ENCODE data around the gene SIGLEC11.

Gene SIGLEC11

GRCh38 chr19:49952479-49952836, 8.5 kb downstream of the SIGLEC11 start:
- Histone ChIP-seq H4K20me1 (ENCODE audit: insufficient read depth, low read length) (no peaks in the 10 kb centered on the region), H3K9ac (ENCODE audit: low read length) (no peak overlapping the region), H2AFZ (ENCODE audit: low read length) (no peak overlapping the region), H3K9me2 (ENCODE audit: low read depth, low read length) (no peaks in the 10 kb centered on the region), H3K36me3 (ENCODE audit: insufficient read depth, low read length) (no peaks in the 10 kb centered on the region; the same call in 1 of the 2 replicates), H3K79me2 (ENCODE audit: insufficient read depth, low read length) (no peaks in the 10 kb centered on the region), H3K4me2 (ENCODE audit: low read length) (no peak overlapping the region), H3K27ac (ENCODE audit: low read depth, low read length, poor library complexity, severe bottlenecking) (no peak overlapping the region), H3F3A (ENCODE audit: insufficient read depth, low read length) (no peaks in the 10 kb centered on the region), H3K9me3 (ENCODE audit: low read length) (no peaks in the 10 kb centered on the region), H3K27me3 (ENCODE audit: insufficient read depth, low read length) (peaks cover 8% of the 10 kb centered on the region), H3K4me3 (ENCODE audit: low read depth, low read length, poor library complexity, severe bottlenecking) (no peak overlapping the region), H3K4me1 (ENCODE audit: insufficient read depth, low read length, severe bottlenecking) (peaks cover 7% of the 10 kb centered on the region)
- no peak for TF ChIP-seq EZH2 (IDR thresholded peaks at IDR 0.05; ENCODE audit: borderline replicate concordance, low read length)
- TF ChIP-seq, protein P1, sequence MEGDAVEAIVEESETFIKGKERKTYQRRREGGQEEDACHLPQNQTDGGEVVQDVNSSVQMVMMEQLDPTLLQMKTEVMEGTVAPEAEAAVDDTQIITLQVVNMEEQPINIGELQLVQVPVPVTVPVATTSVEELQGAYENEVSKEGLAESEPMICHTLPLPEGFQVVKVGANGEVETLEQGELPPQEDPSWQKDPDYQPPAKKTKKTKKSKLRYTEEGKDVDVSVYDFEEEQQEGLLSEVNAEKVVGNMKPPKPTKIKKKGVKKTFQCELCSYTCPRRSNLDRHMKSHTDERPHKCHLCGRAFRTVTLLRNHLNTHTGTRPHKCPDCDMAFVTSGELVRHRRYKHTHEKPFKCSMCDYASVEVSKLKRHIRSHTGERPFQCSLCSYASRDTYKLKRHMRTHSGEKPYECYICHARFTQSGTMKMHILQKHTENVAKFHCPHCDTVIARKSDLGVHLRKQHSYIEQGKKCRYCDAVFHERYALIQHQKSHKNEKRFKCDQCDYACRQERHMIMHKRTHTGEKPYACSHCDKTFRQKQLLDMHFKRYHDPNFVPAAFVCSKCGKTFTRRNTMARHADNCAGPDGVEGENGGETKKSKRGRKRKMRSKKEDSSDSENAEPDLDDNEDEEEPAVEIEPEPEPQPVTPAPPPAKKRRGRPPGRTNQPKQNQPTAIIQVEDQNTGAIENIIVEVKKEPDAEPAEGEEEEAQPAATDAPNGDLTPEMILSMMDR (IDR thresholded peaks at IDR 0.05; ENCODE audit: low read length): no peak

DNA sequence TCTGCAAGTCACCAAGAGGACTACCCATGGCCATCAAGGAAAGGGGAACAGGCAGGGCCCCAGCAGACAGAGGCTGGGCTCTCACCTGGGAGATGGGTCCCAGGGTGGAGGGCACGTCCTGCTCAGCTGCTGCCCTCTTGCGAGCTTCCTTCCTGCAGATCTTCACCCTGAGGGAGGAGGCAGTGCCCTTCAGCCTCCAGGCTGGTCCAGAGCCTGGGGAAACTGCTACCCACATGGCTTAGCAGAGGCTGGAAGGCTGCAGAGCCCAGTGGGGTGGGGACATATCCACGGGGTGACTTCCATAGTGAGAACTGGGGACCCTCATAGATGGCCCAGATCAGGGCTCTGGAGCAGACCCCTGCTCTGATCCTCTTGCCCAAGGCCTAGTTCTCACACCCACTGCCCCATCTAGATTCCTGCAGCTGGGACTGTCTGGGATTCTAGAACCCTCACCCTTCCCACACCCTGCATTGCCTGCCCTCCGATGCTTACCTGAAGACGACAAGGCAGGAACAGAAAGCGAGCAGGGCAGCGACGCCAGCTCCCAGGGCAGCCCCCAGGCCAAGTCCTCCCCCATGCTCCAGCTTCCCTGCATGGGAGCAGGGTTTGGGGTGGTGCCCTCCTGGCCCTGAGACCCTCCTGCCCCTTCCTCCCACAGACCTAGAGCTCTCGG, 9.0 kb downstream of the SIGLEC11 start:
- TF ChIP-seq EZH2 (IDR thresholded peaks at IDR 0.05; ENCODE audit: borderline replicate concordance, low read length): no peak
- TF ChIP-seq, protein P1 (IDR thresholded peaks at IDR 0.05; ENCODE audit: low read length): no peak

GRCh38 chr19:49950956-49951526, 9.9 kb downstream of the SIGLEC11 start:
- TF ChIP-seq EZH2 (IDR thresholded peaks at IDR 0.05; ENCODE audit: borderline replicate concordance, low read length): no peak
- TF ChIP-seq, protein P1 (IDR thresholded peaks at IDR 0.05; ENCODE audit: low read length): no peak
- H3K9me2 ChIP-seq (ENCODE audit: low read depth, low read length): no peaks in the 10 kb centered on the region
- no peak overlapping the region for H3K27ac ChIP-seq (ENCODE audit: low read depth, low read length, poor library complexity, severe bottlenecking)
- H3K4me3 ChIP-seq (ENCODE audit: low read depth, low read length, poor library complexity, severe bottlenecking): no peak overlapping the region
- H2AFZ ChIP-seq (ENCODE audit: low read length): no peak overlapping the region
- no peak overlapping the region for H3K4me2 ChIP-seq (ENCODE audit: low read length)
- no peaks in the 10 kb centered on the region; the same call in 1 of the 2 replicates for H3K36me3 ChIP-seq (ENCODE audit: insufficient read depth, low read length)
- H3K9me3 ChIP-seq (ENCODE audit: low read length): no peaks in the 10 kb centered on the region
- H3F3A ChIP-seq (ENCODE audit: insufficient read depth, low read length): no peaks in the 10 kb centered on the region
- no peaks in the 10 kb centered on the region for H3K79me2 ChIP-seq (ENCODE audit: insufficient read depth, low read length)
- H3K9ac ChIP-seq (ENCODE audit: low read length): no peak overlapping the region
- peaks cover 8% of the 10 kb centered on the region for H3K27me3 ChIP-seq (ENCODE audit: insufficient read depth, low read length)
- H3K4me1 ChIP-seq (ENCODE audit: insufficient read depth, low read length, severe bottlenecking): peaks cover 7% of the 10 kb centered on the region
- H4K20me1 ChIP-seq (ENCODE audit: insufficient read depth, low read length): no peaks in the 10 kb centered on the region

More for the DNA sequence above, 9.0 kb downstream of the SIGLEC11 start:
- no peak overlapping the region for H3K4me2 ChIP-seq (ENCODE audit: low read length)
- no peaks in the 10 kb centered on the region for H3F3A ChIP-seq (ENCODE audit: insufficient read depth, low read length)
- peaks cover 7% of the 10 kb centered on the region for H3K4me1 ChIP-seq (ENCODE audit: insufficient read depth, low read length, severe bottlenecking)
- H3K36me3 ChIP-seq (ENCODE audit: insufficient read depth, low read length): no peaks in the 10 kb centered on the region; the same call in 1 of the 2 replicates
- no peak overlapping the region for H2AFZ ChIP-seq (ENCODE audit: low read length)
- no peak overlapping the region for H3K27ac ChIP-seq (ENCODE audit: low read depth, low read length, poor library complexity, severe bottlenecking)
- no peak overlapping the region for H3K9ac ChIP-seq (ENCODE audit: low read length)
- H3K27me3 ChIP-seq (ENCODE audit: insufficient read depth, low read length): peaks cover 8% of the 10 kb centered on the region
- H3K9me3 ChIP-seq (ENCODE audit: low read length): no peaks in the 10 kb centered on the region
- no peaks in the 10 kb centered on the region for H3K9me2 ChIP-seq (ENCODE audit: low read depth, low read length)
- H4K20me1 ChIP-seq (ENCODE audit: insufficient read depth, low read length): no peaks in the 10 kb centered on the region
- no peaks in the 10 kb centered on the region for H3K79me2 ChIP-seq (ENCODE audit: insufficient read depth, low read length)
- H3K4me3 ChIP-seq (ENCODE audit: low read depth, low read length, poor library complexity, severe bottlenecking): no peak overlapping the region

Measured in OCI-LY1 (cell line).